Neural crest cell (in vitro differentiated cells): ENCODE data around the gene MRI1. TPM values are rescaled to one million over a fixed set of nuclear protein-coding genes. Genes with fewer than 3 reads are reported as not detected.

Source experiments
- DNase-seq: peaks from one replicate; pipeline ENCODE4 v3.0.0; 2021; ENCODE audit warnings: low read depth, mixed read lengths, low spot score
- H3K27ac Mint-ChIP-seq: one replicate; pipeline ENCODE4 v1.8.0; 2021; ENCODE audit warnings: mild to moderate bottlenecking, mixed read lengths; ENCODE audit not compliant: unreplicated experiment
- H3K27me3 Mint-ChIP-seq: 2 replicates; pipeline ENCODE4 v1.8.0; 2021; ENCODE audit warnings: low read depth, mild to moderate bottlenecking, mixed read lengths
- H3K36me3 Mint-ChIP-seq: 2 replicates; pipeline ENCODE4 v1.8.0; 2021; ENCODE audit warnings: low read depth, mild to moderate bottlenecking, mixed read lengths
- H3K4me1 Mint-ChIP-seq: 2 replicates; pipeline ENCODE4 v1.8.0; 2021; ENCODE audit warnings: mixed read lengths
- H3K4me3 Mint-ChIP-seq: one replicate; pipeline ENCODE4 v1.8.0; 2021; ENCODE audit warnings: mild to moderate bottlenecking, mixed read lengths
- H3K9me3 Mint-ChIP-seq: 2 replicates; pipeline ENCODE4 v1.8.0; 2021; ENCODE audit warnings: mixed read lengths
- total RNA-seq: library from RNA; stranded (reverse); gene quantifications from 2 replicates; pipeline ENCODE4 v1.2.1, GENCODE V29; 2021
- TF ChIP-seq, protein P1 (sequence below): fragments of 200-600 bp; sonication (generic); conservative IDR thresholded peaks from 2 replicates; pipeline ENCODE4 v1.5.0; 2021; ENCODE audit warnings: antibody characterized with exemption, mild to moderate bottlenecking

Gene MRI1
- total RNA-seq, 1 donor from 2014 or later, result 24.0 TPM

DNA sequence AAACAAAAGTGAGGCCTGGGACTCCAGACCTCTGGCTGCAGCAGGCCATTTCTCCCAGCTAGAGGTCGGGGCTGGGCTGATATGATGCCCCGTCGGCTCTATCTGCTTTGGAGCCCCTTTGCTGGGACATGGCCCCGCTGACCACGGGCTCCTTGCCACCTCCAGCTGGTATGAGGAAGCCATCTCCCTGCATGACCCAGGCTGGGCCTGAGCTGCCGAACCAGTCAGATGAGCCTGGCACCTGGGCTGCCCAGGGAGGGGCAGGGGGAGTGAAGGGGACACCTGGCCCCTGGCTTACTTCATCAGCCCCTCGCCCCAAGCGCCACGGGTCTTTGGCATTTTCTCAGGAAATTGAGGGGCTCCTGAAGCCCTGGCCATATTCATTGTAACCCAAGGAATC, 38.7 kb downstream of the MRI1 start:
- no peak overlapping the region for H3K4me3 Mint-ChIP-seq
- no peak overlapping the region for H3K27ac Mint-ChIP-seq
- no peaks in the 10 kb centered on the region for H3K9me3 Mint-ChIP-seq
- TF ChIP-seq, protein P1, sequence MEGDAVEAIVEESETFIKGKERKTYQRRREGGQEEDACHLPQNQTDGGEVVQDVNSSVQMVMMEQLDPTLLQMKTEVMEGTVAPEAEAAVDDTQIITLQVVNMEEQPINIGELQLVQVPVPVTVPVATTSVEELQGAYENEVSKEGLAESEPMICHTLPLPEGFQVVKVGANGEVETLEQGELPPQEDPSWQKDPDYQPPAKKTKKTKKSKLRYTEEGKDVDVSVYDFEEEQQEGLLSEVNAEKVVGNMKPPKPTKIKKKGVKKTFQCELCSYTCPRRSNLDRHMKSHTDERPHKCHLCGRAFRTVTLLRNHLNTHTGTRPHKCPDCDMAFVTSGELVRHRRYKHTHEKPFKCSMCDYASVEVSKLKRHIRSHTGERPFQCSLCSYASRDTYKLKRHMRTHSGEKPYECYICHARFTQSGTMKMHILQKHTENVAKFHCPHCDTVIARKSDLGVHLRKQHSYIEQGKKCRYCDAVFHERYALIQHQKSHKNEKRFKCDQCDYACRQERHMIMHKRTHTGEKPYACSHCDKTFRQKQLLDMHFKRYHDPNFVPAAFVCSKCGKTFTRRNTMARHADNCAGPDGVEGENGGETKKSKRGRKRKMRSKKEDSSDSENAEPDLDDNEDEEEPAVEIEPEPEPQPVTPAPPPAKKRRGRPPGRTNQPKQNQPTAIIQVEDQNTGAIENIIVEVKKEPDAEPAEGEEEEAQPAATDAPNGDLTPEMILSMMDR, result no peak
- DNase-seq, result no peak
- no peaks in the 10 kb centered on the region for H3K4me1 Mint-ChIP-seq
- H3K36me3 Mint-ChIP-seq, result peaks cover 9% of the 10 kb centered on the region
- H3K27me3 Mint-ChIP-seq, result no peaks in the 10 kb centered on the region

DNA sequence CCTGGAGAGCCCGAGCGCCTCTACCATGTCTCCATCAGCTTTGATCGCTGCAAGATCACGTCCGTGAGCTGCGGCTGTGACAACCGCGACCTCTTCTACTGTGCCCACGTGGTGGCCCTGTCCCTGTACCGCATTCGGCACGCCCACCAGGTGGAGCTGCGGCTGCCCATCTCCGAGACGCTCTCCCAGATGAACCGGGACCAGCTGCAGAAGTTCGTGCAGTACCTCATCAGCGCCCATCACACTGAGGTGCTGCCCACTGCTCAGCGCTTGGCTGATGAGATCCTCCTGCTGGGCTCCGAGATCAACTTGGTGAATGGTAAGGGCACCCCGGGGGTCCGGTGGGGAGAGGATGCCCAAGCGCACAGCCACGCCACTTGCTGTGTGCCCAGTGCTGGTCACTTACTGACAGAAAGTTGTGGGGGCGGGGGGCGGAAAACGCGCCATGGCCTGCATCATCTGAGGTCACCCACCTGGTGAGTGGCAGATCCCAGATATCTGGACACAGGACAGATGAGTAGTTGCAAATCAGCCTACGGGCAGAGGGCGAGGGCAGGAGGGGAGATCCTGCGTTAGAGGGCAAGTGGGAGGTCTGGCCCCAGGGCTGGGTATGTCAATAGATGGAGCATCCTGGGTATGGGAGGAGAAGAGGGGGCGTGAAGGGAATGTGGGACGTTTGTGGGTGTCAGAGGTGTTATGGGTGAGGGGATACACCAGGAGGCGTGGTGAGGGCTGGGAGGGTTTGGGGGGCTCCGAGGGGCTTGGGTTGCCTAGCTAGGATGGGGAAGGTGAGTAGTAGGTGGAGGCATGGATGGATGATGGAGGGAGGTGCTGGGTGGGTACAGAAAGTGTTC, 40.7 kb downstream of the MRI1 start:
- TF ChIP-seq, protein P1, result peak; percentile 44
- DNase-seq, result no peak
- H3K36me3 Mint-ChIP-seq, result peaks cover 9% of the 10 kb centered on the region
- H3K27me3 Mint-ChIP-seq, result no peaks in the 10 kb centered on the region
- no peak overlapping the region for H3K27ac Mint-ChIP-seq
- no peak overlapping the region for H3K4me3 Mint-ChIP-seq
- no peaks in the 10 kb centered on the region for H3K4me1 Mint-ChIP-seq
- no peaks in the 10 kb centered on the region for H3K9me3 Mint-ChIP-seq

DNA sequence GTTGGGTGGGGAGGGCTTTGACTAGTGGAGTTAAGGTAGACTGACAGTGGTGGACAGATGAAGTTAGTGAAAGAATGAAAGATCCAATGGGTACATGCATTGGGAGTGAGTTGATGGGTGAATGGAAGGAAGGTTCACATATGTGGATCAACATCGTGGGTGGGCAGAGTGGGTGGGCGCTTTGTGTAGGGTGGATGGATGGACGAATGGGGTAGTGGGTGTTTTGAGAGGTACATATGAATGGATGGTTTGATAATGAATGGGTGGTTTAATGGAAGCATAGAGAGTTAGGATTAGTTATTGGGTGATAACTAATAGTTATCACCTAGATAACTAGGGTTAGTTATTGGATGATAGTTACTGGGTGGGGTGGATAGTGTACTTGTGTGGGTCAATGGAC, 42.4 kb downstream of the MRI1 start:
- no peaks in the 10 kb centered on the region for H3K9me3 Mint-ChIP-seq
- H3K27ac Mint-ChIP-seq, result no peak overlapping the region
- no peaks in the 10 kb centered on the region for H3K27me3 Mint-ChIP-seq
- TF ChIP-seq, protein P1, result no peak
- H3K36me3 Mint-ChIP-seq, result peaks cover 5% of the 10 kb centered on the region
- no peak overlapping the region for H3K4me3 Mint-ChIP-seq
- H3K4me1 Mint-ChIP-seq, result no peaks in the 10 kb centered on the region
- DNase-seq, result no peak

DNA sequence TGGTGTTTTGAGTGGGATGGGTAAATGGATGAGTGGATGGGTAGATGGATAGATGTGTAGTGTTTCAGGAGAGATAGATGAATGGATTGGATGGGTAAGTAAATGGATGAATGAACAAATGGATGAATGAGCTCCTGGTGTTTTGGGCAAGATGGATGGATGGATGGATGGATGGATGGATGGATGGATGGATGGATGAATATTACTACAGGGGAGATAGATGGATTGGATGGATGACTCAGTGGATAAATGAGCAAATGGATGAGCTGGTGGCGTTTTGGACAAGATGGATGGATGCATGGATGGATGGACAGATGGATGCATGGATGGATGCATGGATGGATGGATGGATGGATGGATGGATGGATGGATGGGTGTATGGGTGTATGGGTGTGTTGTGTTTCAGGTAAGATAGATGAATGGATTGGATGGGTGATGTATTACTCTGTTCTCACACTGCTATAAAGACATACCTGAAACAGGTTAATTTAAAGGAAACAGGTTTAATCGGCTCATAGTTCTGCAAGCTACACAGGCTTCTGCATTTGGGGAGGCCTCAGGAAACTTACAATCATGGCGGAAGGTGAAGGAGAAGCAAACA, 43.2 kb downstream of the MRI1 start:
- Mint-ChIP-seq H3K4me3 (no peak overlapping the region), H3K36me3 (peaks cover 5% of the 10 kb centered on the region)

DNA sequence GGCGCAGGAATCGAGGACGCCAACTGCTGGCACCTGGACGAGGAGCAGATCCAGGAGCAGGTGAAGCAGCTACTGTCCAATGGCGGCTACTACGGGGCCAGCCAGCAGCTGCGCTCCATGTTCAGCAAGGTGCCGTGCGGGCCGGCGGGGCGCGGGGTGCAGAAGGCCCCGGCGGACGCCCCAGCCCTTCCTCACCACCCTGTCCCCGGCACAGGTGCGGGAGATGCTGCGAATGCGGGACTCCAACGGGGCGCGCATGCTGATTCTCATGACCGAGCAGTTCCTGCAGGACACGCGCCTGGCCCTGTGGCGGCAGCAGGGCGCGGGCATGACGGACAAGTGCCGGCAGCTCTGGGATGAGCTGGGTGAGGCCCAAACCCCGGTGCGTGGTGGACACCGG, 44.5 kb downstream of the MRI1 start:
- TF ChIP-seq, protein P1, result no peak
- H3K27me3 Mint-ChIP-seq, result no peaks in the 10 kb centered on the region

More for the DNA sequence above, 43.2 kb downstream of the MRI1 start:
- H3K27ac Mint-ChIP-seq, result no peak overlapping the region
- H3K27me3 Mint-ChIP-seq, result no peaks in the 10 kb centered on the region
- H3K4me1 Mint-ChIP-seq, result no peaks in the 10 kb centered on the region
- TF ChIP-seq, protein P1, result no peak
- H3K9me3 Mint-ChIP-seq, result no peaks in the 10 kb centered on the region
- no peak for DNase-seq

More for the DNA sequence above, 44.5 kb downstream of the MRI1 start:
- no peak for DNase-seq
- Mint-ChIP-seq H3K4me3 (no peak overlapping the region), H3K36me3 (peaks cover 7% of the 10 kb centered on the region), H3K9me3 (no peaks in the 10 kb centered on the region), H3K4me1 (no peaks in the 10 kb centered on the region), H3K27ac (no peak overlapping the region)
